A172 (cell line): ENCODE measurements around the gene EIF3L. TPM values are rescaled to one million over a fixed set of nuclear protein-coding genes. Genes with fewer than 3 reads are reported as not detected.

Source experiments
- DNase-seq: peaks from one replicate; pipeline ENCODE4 v3.0.0-alpha.2; 2015; ENCODE audit warnings: low spot score
- total RNA-seq: library from RNA; depleted of rRNA; stranded (reverse); fragments of >200 nt; shearing (Covaris generic); gene quantifications from 2 replicates; pipeline ENCODE4 v1.2.3, GENCODE V29; 2014

EIF3L gene
- total RNA-seq, 1 experiment from 2014 or later: 170 TPM

- peak; percentile 55 for DNase-seq
Observed at GRCh38 chr22:37905534-37906363, 56.5 kb downstream of the EIF3L start, which contains the start of gene MICALL1. Gene MICALL1 (plus strand): TSS chr22:37906297. CDS start chr22:37906423, 126 bp downstream.

GRCh38 chr22:37906364-37907008 is 57.3 kb downstream of the EIF3L start:
- no peak for DNase-seq

- DNase-seq: no peak
Observed at GRCh38 chr22:37907036-37907954, 58.1 kb downstream of the EIF3L start.

GRCh38 chr22:37909766-37910165 is 60.5 kb downstream of the EIF3L start:
- no peak for DNase-seq

- no peak for DNase-seq
Observed at GRCh38 chr22:37910890-37911672, 61.9 kb downstream of the EIF3L start.

GRCh38 chr22:37911697-37912096 is 62.5 kb downstream of the EIF3L start:
- DNase-seq: no peak

- DNase-seq: no peak
Observed at GRCh38 chr22:37912171-37912570, 63.0 kb downstream of the EIF3L start.

- no peak for DNase-seq
Observed at GRCh38 chr22:37913233-37913721, 64.1 kb downstream of the EIF3L start.

- DNase-seq: no peak
Observed at GRCh38 chr22:37916311-37916710, 67.1 kb downstream of the EIF3L start.

GRCh38 chr22:37917874-37918548 is 68.8 kb downstream of the EIF3L start:
- DNase-seq: no peak

GRCh38 chr22:37918580-37919270 is 69.5 kb downstream of the EIF3L start:
- no peak for DNase-seq

- no peak for DNase-seq
Observed at GRCh38 chr22:37920126-37920525, 70.9 kb downstream of the EIF3L start.

- no peak for DNase-seq
Observed at GRCh38 chr22:37922191-37922590, 73.0 kb downstream of the EIF3L start.

- no peak for DNase-seq
Observed at GRCh38 chr22:37923927-37924326, 74.7 kb downstream of the EIF3L start.

- DNase-seq: no peak
Observed at GRCh38 chr22:37924386-37925065, 75.3 kb downstream of the EIF3L start.

GRCh38 chr22:37925330-37925729 is 76.1 kb downstream of the EIF3L start:
- DNase-seq: no peak

- no peak for DNase-seq
Observed at GRCh38 chr22:37925767-37926166, 76.5 kb downstream of the EIF3L start.

GRCh38 chr22:37926358-37926757 is 77.1 kb downstream of the EIF3L start:
- no peak for DNase-seq
